Right ventricle myocardium superior (tissue), 1 donor: ENCODE measurements around the gene CCR5. TPM values are rescaled to one million over a fixed set of nuclear protein-coding genes. Genes with fewer than 3 reads are reported as not detected.
A peak's percentile ranks its signal among the peaks of the same experiment; 100 is the strongest.
"Not testable (repeated sequence)": the region's sequence is repeated elsewhere in the genome, so short reads cannot be mapped to it uniquely, and the experiment has no call there.

ENCODE experiments used
- ATAC-seq: fragments of 200-7000 bp; cut with Tn5 transposase; one replicate; pipeline ENCODE4 v1.9.1; 2020; ENCODE audit warnings: mild to moderate bottlenecking; ENCODE audit not compliant: poor library complexity
- DNase-seq: peaks from one replicate; pipeline ENCODE4 v3.0.0-alpha.2; 2020
- intact Hi-C: fragments of 100-400 bp; cut with DNase I; formaldehyde crosslinking; loops from one replicate; pipeline ENCODE4 v1.11.2; 2022
- long read RNA-seq: library from polyadenylated mRNA; unstranded; transcript quantifications from one replicate; pipeline ENCODE4 v2.0.0, GENCODE V29; 2021
- total RNA-seq: library from RNA; stranded (reverse); fragmentation: NEBNext Ultra II Directional; extraction: Animal tissue kit (Norgen Biotek cat#: 25700); gene quantifications from one replicate; pipeline ENCODE4 v1.2.1, GENCODE V29; 2021
- donor health status: DM: no; HTN: yes; CAD: no; lungs with severe emphysema.

Gene CCR5
- total RNA-seq = 0.24 TPM
- long read RNA-seq = 0 reads

DNA sequence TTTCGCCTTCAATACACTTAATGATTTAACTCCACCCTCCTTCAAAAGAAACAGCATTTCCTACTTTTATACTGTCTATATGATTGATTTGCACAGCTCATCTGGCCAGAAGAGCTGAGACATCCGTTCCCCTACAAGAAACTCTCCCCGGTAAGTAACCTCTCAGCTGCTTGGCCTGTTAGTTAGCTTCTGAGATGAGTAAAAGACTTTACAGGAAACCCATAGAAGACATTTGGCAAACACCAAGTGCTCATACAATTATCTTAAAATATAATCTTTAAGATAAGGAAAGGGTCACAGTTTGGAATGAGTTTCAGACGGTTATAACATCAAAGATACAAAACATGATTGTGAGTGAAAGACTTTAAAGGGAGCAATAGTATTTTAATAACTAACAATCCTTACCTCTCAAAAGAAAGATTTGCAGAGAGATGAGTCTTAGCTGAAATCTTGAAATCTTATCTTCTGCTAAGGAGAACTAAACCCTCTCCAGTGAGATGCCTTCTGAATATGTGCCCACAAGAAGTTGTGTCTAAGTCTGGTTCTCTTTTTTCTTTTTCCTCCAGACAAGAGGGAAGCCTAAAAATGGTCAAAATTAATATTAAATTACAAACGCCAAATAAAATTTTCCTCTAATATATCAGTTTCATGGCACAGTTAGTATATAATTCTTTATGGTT, at the start of gene CCR5:
TSS of gene CCR5 (plus strand) at position 108 of the 680 bp plus-strand sequence. CDS start 1,957 bp downstream, outside the sequence.
- intact Hi-C loops = loop anchor here (5.0 to 10.0 kb wide), 2 partner anchors 94 to 276 kb away; no protein-coding TSS in a partner anchor

GRCh38 chr3:46321461-46322104, 49.2 kb upstream of the CCR5 start:
- DNase-seq (no peak), ATAC-seq (no peak)
- intact Hi-C loops = no loop called here

More for the DNA sequence above, at the start of gene CCR5:
- ATAC-seq = no peak
- no peak for DNase-seq

DNA sequence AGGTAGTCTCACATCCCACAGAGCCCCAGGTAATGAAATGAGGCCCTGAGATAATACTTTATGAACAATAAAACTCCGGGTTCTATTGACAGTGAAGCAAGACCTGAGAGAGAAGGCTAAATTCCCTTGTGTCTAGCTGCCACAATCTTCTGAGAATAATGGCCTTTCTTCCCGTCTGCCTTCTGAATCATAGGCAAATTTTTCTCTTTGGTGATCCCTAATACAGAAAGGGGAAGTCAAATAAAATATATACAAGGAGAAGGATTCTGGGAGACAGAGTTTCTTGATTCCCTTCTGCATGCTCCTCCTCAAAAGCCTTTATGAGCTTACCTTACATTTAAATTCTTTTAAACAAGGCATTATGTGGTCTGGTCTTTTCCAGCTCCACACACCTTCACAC, 46.7 kb upstream of the CCR5 start:
- intact Hi-C loops = no loop called here
- ATAC-seq = no peak
- no peak for DNase-seq

GRCh38 chr3:46325645-46326300, 45.0 kb upstream of the CCR5 start:
- intact Hi-C loops = no loop called here

DNA sequence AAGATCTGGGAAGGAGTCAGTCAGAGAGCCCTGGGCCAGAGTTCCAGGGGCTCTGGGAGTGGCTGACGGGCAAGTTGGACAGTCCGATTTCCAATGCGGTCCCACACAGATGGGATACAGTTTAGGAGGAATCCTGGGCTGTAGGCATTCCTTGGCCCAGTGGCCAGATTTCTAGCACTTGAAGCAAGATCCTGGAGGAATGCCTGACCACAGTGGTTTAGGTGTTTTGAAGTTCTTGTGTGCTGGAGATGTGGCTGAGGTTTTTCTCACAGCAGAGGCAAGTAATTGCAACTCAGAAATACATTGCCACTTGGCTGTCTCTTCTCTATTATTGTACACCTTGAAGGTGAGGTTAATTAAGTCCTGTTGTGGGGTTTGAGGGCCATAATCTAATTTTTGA, 40.1 kb upstream of the CCR5 start:
- DNase-seq, ATAC-seq, intact Hi-C loops: not testable (repeated sequence)

More at GRCh38 chr3:46325645-46326300, 45.0 kb upstream of the CCR5 start:
- ATAC-seq (no peak), DNase-seq (no peak)

GRCh38 chr3:46334741-46335478, 35.8 kb upstream of the CCR5 start:
- DNase-seq (no peak), ATAC-seq (no peak)
- intact Hi-C loops = no loop called here

GRCh38 chr3:46335541-46335940, 35.2 kb upstream of the CCR5 start:
- ATAC-seq = no peak
- no peak for DNase-seq
- intact Hi-C loops = no loop called here

DNA sequence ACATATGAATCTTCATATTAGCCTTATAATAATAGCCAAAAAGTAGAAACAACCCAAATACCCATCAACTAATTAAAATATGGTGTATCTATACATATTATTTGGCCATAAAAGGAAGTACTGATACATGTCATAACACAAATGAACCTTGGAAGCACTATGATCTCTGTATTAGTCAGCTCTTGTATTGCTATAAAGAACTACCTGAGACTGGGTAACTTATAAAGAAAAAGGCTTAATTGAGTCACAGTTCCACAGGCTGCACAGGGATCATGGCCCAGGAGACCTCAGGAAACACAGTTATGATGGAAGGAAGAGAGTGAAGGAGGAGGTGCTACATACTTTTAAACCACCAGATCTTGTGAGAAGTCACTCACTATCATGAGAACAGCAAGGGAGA, 32.8 kb upstream of the CCR5 start:
- intact Hi-C loops = no loop called here
- DNase-seq = no peak
- no peak for ATAC-seq

DNA sequence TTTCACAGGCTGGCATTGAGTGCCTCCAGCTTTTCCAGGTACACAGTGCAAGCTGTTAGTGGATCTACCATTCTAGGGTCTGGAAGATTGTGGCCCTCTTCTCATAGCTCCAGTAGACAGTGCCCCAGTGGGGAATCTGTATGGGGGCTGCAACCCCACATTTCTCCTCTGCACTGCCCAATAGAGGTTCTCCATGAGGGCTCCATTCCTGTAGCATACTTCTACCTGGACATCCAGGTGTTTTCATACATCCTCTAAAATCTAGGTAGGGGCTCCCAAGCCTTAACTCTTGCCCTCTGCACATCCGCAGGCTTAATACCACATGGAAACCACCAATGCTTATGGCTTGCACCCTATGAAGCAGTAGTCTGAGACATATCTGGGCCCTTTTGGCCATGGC, 31.9 kb upstream of the CCR5 start:
- intact Hi-C loops = no loop called here
- no peak for DNase-seq
- no peak for ATAC-seq

DNA sequence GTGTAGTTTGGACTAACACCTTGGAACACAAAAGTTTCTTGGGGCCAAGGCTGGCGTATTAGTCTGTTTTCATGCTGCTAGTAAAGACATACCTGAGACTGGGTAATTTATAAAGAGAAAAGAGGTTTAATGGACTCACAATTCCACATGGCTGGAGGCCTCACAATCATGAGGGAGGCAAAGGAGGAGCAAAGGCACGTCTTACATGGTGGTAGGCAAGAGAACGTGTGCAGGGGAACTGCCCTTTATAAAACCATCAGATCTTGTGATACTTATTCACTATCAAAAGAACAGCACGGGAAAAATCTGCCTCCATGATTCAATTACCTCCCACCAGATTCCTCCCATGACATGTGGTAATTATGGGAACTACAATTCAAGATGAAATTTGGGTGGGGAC, 26.3 kb upstream of the CCR5 start:
- no peak for ATAC-seq
- intact Hi-C loops = no loop called here

GRCh38 chr3:46348823-46349482, 21.8 kb upstream of the CCR5 start:
- intact Hi-C loops = no loop called here
- no peak for ATAC-seq
- DNase-seq = no peak

More for the DNA sequence above, 26.3 kb upstream of the CCR5 start:
- no peak for DNase-seq

DNA sequence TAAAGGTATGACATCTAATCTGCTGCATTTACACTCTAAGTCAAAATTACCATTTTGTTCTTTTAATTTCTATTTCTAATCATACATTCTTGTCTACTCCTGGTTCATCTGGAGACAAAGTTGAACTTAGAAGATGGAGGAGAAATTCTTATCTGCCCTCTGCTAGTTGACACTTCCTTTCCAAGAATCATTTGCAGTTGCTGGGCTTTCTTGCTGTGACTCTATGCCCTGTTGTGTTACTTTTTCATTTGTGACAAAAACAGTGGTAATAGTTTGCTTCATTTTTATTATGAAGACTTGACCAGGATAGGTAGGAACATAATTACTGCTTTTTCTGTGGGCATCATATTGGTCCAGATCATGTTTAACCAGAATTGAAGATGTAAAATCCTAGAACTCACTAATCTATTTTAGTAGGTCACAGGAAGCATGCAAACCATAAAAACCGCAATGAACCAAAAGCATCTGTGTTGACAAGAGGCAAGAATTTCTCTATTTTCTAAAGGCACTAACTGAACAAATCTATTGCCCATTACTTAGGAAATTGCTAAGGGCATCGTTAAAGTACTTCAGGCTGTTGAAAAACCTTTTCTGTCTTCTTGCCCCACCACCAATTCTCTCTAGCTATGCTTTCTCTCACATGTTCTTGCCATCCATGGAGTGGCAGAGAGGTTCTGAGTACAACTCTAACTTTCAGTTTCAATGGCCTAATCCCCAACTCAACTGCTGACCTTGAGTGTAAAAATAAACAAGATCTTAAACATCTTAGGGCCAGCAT, 21.1 kb upstream of the CCR5 start:
- DNase-seq = no peak
- intact Hi-C loops = no loop called here

GRCh38 chr3:46350262-46350565, 20.5 kb upstream of the CCR5 start:
- no peak for ATAC-seq
- DNase-seq = no peak
- intact Hi-C loops = no loop called here

More for the DNA sequence above, 21.1 kb upstream of the CCR5 start:
- no peak for ATAC-seq

- DNase-seq = no peak
- intact Hi-C loops = no loop called here
- peak; percentile 58 for ATAC-seq
Measured at GRCh38 chr3:46351646-46352045, 19.1 kb upstream of the CCR5 start.

- DNase-seq = no peak
- intact Hi-C loops = no loop called here
- no peak for ATAC-seq
Measured at GRCh38 chr3:46353090-46353489, 17.7 kb upstream of the CCR5 start.

GRCh38 chr3:46353647-46354410, 16.9 kb upstream of the CCR5 start, which contains the start of gene CCR2:
Gene CCR2 (plus strand): TSS chr3:46354111. CDS start chr3:46357528, 3,417 bp downstream.
- DNase-seq (no peak), ATAC-seq (no peak)
- intact Hi-C loops = no loop called here

GRCh38 chr3:46354478-46354877, 16.3 kb upstream of the CCR5 start:
- intact Hi-C loops = no loop called here
- ATAC-seq = no peak
- DNase-seq = no peak
